SU-DHL-6 (cell line): ENCODE data around the gene AGBL5.

Source experiments
- H2AFZ ChIP-seq: fragments of 200-600 bp; sonication (generic); 2 replicates; pipeline ENCODE4 v1.6.1; 2014; ENCODE audit warnings: low read depth, mild to moderate bottlenecking, moderate library complexity, mixed read lengths, antibody characterized with exemption, low read length; ENCODE audit not compliant: severe bottlenecking
- H3F3A ChIP-seq: fragments of 200-600 bp; shearing (Covaris generic); 2 replicates; pipeline ENCODE4 v1.6.0; 2016; ENCODE audit warnings: antibody characterized with exemption, mild to moderate bottlenecking; ENCODE audit not compliant: insufficient read depth
- H3K27ac ChIP-seq: fragments of 200-600 bp; sonication (generic); 2 replicates; pipeline ENCODE4 v1.5.1; 2016; ENCODE audit warnings: low read depth, mild to moderate bottlenecking, low read length, moderate library complexity, mixed read lengths
- H3K27me3 ChIP-seq: fragments of 200-600 bp; sonication (generic), shearing (Covaris generic); 2 replicates; pipeline ENCODE4 v1.6.0; 2014; ENCODE audit warnings: mild to moderate bottlenecking, low read length
- H3K36me3 ChIP-seq: fragments of 200-600 bp; sonication (generic); 2 replicates; pipeline ENCODE4 v1.6.1; 2014; ENCODE audit warnings: mild to moderate bottlenecking, low read length, mixed read lengths
- H3K4me2 ChIP-seq: fragments of 300-600, 200-600 bp; shearing (Covaris generic), sonication (generic); 2 replicates; pipeline ENCODE4 v1.6.0; 2014; ENCODE audit warnings: low read length, low read depth, mild to moderate bottlenecking; ENCODE audit not compliant: poor library complexity, severe bottlenecking
- H3K4me3 ChIP-seq: fragments of 200-600 bp; sonication (generic); 2 replicates; pipeline ENCODE4 v1.5.1; 2014; ENCODE audit warnings: antibody characterized with exemption, low read length, mild to moderate bottlenecking, mixed read lengths; ENCODE audit not compliant: insufficient read depth, poor library complexity, severe bottlenecking
- H3K79me2 ChIP-seq: fragments of 200-600 bp; sonication (generic); 2 replicates; pipeline ENCODE4 v1.6.1; 2014; ENCODE audit warnings: mild to moderate bottlenecking, low read length, moderate library complexity; ENCODE audit not compliant: insufficient read depth
- H3K9ac ChIP-seq: fragments of 200-600 bp; sonication (generic); 2 replicates; pipeline ENCODE4 v1.7.0; 2014; ENCODE audit warnings: mild to moderate bottlenecking, low read length
- H3K9me2 ChIP-seq: fragments of 200-600 bp; sonication (generic); replicated peaks from 2 replicates; pipeline ENCODE4 v1.6.1; 2014; ENCODE audit warnings: low read length; ENCODE audit not compliant: insufficient read depth
- H3K9me3 ChIP-seq: fragments of 200-600 bp; sonication (generic); 2 replicates; pipeline ENCODE4 v1.6.1; 2014; ENCODE audit warnings: low read length, mixed read lengths; ENCODE audit not compliant: insufficient read depth
- H4K20me1 ChIP-seq: fragments of 200-600 bp; sonication (generic); 2 replicates; pipeline ENCODE4 v1.6.1; 2014; ENCODE audit warnings: low read depth, mild to moderate bottlenecking, antibody characterized with exemption, low read length, moderate library complexity, mixed read lengths
- CTCF ChIP-seq: fragments of 200-600 bp; sonication (generic); IDR thresholded peaks from one replicate; pipeline ENCODE4 v1.5.1; 2017; ENCODE audit warnings: antibody characterized with exemption, mild to moderate bottlenecking, low read length, moderate library complexity; ENCODE audit not compliant: insufficient read depth, poor library complexity, severe bottlenecking
- EZH2phosphoT487 ChIP-seq: fragments of 200-600 bp; sonication (generic), shearing (Covaris generic); conservative IDR thresholded peaks from 2 replicates; pipeline ENCODE4 v1.6.1; 2018; ENCODE audit warnings: mild to moderate bottlenecking, antibody characterized with exemption, low read length, moderate library complexity, mixed read lengths

Gene AGBL5

GRCh38 chr2:27065128-27065527, 13.7 kb downstream of the AGBL5 start:
- Histone ChIP-seq H3K27ac (no peak overlapping the region), H4K20me1 (no peaks in the 10 kb centered on the region), H3F3A (no peaks in the 10 kb centered on the region; the same call in 1 of the 2 replicates), H3K9me3 (no peaks in the 10 kb centered on the region), H3K9ac (no peak overlapping the region), H3K79me2 (peaks cover 7% of the 10 kb centered on the region), H3K36me3 (no peaks in the 10 kb centered on the region), H3K9me2 (no peaks in the 10 kb centered on the region), H2AFZ (no peak overlapping the region), H3K27me3 (no peaks in the 10 kb centered on the region), H3K4me3 (no peak overlapping the region), H3K4me2 (no peak overlapping the region)
- no peak for TF ChIP-seq CTCF
- TF ChIP-seq EZH2phosphoT487 = no peak

DNA sequence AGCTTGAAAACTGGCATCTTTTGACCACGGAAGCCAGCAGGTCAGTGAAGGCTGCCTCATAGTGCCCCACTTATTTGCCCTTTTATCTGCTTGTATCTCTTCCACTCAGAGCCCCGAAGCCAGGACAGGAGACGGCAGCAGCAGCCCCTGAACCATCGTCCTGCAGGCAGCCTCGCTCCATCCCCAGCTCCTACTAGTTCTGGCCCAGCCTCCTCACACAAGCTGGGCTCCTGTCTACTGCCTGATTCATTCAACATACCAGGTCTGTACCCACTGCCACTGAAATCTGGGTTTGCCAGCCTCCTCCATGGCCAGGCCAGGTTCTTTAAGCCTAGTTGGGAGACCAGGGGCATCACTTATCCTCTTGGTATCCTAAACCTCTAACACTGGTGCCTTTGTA, 15.9 kb downstream of the AGBL5 start:
- Histone ChIP-seq H3K79me2 (peaks cover 18% of the 10 kb centered on the region), H4K20me1 (no peaks in the 10 kb centered on the region)

DNA sequence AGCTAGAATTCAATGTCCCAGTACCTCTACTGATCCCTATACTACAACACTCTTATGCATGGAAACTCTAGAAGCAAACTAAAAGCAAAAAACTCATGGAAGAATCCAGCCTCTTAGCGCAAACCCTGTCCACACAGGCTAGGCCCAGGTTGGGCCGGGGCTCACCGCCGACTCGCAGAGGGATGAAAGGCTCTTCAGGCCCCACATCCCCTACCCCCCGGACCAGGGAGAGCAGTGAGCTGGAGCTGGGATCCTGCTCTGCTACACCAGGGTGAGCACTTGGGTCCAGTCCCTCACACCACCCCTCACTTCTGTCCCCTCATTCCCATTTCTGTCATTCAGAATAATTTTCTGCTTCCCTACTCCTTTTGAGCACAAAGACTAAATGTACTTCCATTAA, 18.0 kb downstream of the AGBL5 start:
- H3F3A ChIP-seq = no peaks in the 10 kb centered on the region
- H3K79me2 ChIP-seq = peaks cover 18% of the 10 kb centered on the region
- H3K9me3 ChIP-seq = no peaks in the 10 kb centered on the region
- H2AFZ ChIP-seq = no peak overlapping the region
- no peak overlapping the region for H3K4me3 ChIP-seq
- TF ChIP-seq EZH2phosphoT487 = no peak
- no peak for TF ChIP-seq CTCF
- no peak overlapping the region for H3K27ac ChIP-seq
- no peaks in the 10 kb centered on the region for H3K9me2 ChIP-seq
- H3K4me2 ChIP-seq = no peak overlapping the region
- H4K20me1 ChIP-seq = no peaks in the 10 kb centered on the region
- H3K36me3 ChIP-seq = no peaks in the 10 kb centered on the region
- H3K9ac ChIP-seq = no peak overlapping the region
- no peaks in the 10 kb centered on the region for H3K27me3 ChIP-seq

More for the DNA sequence above, 15.9 kb downstream of the AGBL5 start:
- Histone ChIP-seq H2AFZ (no peak overlapping the region), H3K27me3 (no peaks in the 10 kb centered on the region), H3K27ac (no peak overlapping the region), H3K9me3 (no peaks in the 10 kb centered on the region), H3K9me2 (no peaks in the 10 kb centered on the region), H3K36me3 (no peaks in the 10 kb centered on the region), H3K9ac (no peak overlapping the region), H3K4me3 (no peak overlapping the region), H3F3A (no peaks in the 10 kb centered on the region), H3K4me2 (no peak overlapping the region)
- no peak for TF ChIP-seq CTCF
- TF ChIP-seq EZH2phosphoT487 = no peak
